Hepatic stellate cell (primary cell): ENCODE results near the gene RAN.
"Not testable (repeated sequence)": the region's sequence is repeated elsewhere in the genome, so short reads cannot be mapped to it uniquely, and the experiment has no call there.

Experiments used
- DNase-seq: peaks from one replicate; pipeline ENCODE4 v3.0.0; 2011; ENCODE audit warnings: low spot score

RAN gene

DNA sequence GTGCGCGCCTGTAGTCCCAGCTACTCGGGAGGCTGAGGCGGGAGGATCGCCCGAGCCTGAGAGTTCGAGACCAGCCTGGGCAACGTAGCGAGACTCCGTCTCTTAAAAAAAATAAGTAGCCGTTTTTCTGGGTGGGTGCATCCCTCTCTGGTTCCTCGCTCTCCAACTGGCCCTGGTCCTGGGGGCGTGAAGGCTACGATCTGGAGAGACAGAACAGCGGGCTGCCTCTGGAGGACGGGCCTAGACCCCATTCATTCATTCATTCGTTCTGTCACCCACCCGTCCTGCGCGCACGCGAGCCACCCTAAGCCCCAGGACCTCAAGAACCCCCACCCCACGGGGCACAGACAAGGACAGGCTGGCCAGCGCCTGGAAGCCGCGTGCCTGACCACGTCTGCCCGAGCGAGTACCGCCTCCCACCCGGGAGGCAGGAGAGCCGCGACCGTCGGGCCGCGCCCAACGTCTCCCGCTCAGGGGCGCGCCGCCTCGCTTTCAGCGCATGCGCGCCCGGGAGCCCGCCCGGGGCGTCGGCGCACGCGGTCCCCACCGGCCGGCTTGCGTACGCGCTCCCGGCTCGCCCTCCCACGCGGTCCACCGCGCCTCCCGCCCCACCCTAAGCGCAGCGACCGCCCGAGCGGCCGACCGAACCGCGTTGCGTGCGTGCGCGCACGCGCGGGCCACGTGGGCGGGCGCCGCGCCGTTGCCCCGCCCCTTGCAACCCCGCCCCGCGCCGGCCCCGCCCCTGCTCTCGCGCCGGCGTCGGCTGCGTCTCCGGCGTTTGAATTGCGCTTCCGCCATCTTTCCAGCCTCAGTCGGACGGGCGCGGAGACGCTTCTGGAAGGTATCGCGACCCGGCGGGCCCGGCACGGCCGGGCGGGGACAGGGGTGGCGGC lies at the start of gene RAN:
TSS of gene RAN (plus strand) at position 781 of the 893 bp plus-strand sequence. CDS start 528 bp downstream, outside the sequence.
- peak; percentile 99 for DNase-seq

DNA sequence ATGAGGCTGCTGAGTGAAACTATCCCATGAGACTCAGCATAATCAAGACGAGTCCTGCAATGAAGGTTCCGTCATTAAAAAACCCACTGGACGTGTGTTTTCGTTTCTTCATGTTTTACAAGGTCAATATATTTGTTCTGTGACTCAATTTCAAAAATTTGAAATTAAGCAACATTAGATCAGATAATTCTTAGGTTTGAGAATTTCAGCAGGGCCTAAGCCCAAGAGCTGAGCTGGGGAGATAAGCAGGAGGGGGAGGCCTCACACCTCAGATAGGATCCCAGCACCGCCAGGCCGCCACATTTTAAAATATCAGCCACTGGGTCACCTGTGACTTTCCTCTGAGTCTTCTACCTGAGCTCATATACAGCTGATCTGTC lies 46.1 kb upstream of the RAN start:
- DNase-seq, result no peak

DNA sequence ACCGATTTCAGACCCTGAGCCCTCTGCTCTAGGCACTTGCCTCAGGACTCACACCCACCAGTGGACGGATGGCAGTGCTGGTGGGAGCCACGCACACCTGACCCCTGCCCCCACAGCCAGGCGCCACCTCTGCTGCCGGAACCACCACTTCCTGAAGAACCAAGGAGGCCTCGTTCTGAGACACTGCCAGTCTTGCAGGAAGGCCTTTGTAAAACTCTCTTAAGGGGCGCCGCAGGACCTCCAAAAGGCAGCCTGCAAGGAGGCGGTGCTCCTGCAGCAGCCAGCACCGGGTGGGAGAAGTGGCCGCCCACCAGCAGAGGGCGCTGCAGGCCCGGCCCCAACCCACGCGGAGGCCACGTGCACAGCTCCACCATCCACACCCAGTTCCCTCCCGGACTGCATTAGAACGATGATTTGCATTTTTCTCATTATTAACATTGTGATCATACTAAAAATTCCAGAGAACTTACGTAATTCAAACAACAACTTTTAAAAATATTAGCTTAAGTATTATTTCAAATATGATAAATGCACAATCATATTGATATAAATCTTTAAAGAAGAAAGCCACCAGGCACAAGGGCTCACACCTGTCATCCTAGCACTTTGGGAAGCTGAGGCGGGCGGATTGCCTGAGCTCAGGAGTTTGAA lies 45.6 kb upstream of the RAN start:
- DNase-seq, result peak; percentile 92

DNA sequence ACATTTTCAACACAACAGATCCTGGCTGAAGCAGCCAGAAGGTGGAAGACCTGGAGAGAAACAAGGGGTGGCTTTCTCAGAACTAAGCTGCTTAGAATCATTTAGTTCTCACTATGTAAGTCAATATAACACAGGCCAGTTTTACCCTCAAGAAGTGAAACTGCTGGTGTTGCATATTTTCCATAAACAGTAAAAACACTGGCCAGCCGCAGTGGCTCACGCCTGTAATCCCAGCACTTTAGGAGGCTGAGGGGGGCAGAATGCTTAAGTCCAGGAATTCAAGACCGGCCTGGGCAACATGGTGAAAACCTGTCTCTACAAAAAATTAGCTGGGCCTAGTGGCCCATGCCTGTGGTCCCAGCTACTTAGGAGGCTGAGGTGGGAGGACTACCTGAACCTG lies 44.4 kb upstream of the RAN start:
- no peak for DNase-seq

DNA sequence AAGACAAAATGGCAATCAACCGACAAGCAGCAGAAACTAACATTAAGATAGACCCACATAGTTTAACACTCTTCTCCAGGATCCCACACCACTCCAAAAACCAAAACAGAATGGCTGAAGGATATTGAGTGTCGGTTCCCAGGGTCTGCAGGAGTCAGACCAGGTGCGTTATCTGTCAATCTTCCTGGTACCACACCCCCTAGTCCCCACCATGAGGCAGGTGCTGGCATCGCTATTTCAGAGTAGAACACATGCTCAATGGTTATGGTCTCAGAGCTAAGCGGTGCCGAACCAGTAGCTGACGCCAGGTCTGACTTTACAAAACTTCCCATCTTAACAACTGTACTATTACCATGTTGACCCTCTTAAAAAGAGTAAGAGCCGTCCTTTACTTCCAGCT lies 43.0 kb upstream of the RAN start:
- no peak for DNase-seq

DNA sequence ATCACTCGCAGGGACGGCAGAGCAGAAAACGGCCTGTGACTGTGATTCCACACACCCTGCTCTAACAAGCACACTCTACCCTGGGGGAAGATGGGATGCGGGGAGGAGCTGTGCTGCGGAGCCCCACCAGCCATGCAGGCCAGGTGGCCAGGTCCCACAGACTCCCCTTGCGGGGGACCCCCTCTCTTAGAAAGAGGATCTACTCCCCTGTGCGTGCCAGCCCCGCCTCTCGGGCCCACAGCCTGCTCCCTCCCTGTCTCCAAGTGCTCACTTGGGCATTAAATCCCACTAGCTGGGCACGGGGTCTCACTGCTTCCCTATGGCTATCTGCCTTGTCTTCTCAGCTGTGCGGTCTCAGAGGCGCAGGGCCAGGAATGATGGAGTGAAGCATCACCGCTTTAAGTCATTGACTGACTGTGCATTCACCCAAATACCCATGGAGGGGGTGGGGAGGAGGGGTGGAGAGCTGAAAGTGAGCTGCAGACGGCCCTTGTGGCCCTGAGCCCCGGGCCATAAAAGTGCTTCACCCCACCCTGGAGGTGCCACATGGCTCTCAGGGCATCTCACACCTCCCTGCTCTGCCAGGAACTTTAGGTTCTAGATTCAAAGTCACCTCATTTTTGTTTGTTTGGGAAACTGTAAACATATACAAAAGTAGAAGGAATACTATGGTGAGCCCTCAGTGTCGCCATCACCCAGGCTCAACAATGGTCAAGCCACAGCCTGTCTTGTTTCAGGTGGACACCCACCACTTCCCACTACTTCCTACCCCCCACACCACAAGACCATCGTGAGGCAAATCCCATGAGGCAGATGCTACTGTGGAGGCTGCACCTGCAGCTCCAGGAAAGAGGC lies 42.2 kb upstream of the RAN start:
- DNase-seq, result no peak

DNA sequence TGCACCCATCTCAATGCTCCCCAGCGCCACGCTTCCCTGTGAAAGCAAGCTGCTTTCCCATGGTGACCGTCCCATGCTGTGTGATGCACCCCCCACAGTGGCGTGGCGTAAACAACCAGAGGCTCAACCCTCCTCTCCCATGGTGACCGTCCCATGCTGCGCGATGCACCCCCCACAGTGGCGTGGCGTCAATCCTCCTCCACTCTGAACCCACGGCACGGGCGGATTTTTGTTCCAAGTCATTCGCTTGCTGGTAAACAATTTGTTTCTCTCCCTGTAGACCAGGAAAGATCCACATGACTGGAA lies 41.7 kb upstream of the RAN start:
- no peak for DNase-seq

DNA sequence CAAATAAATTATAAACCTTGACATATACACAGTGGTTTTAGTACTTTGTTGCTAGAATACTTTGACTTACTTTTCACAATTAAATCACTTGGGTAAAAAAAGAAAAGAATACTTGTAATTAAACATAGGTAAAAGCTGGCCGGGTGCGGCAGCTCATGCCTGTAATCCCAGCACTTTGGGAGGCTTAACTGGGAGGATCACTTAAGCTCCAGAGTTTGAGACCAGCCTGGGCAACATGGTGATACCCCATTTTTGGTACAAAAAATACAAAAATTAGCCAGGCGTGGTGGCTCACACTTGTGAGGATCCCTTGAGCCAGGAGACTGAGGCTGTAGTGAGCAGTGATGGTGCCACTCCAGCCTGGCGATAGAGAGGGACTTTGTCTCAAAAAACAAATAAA lies 40.6 kb upstream of the RAN start:
- no peak for DNase-seq

DNA sequence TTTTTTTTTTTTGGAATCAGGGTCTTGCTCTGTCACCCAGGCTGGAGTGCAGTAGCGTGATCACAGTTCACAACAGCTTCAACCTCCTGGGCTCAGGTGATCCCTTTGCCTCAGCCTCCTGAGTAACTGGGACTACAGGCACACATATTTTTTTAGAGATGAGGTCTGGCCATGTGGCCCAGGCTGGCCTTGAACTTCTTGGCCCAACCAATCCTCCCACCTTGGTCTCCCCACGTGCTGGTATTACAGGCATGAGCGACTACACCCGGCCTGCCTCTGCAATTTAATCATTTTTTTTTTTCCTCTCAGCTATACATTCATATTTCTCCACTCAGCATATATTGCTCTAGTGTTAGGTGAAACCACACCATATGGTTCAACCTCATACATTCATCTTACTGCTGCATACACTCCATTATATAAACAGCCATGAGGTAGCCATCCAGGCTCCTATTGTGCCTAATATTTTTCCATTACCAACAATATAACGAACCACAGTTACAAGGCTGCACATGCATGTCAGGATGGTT lies 39.9 kb upstream of the RAN start:
- no peak for DNase-seq

DNA sequence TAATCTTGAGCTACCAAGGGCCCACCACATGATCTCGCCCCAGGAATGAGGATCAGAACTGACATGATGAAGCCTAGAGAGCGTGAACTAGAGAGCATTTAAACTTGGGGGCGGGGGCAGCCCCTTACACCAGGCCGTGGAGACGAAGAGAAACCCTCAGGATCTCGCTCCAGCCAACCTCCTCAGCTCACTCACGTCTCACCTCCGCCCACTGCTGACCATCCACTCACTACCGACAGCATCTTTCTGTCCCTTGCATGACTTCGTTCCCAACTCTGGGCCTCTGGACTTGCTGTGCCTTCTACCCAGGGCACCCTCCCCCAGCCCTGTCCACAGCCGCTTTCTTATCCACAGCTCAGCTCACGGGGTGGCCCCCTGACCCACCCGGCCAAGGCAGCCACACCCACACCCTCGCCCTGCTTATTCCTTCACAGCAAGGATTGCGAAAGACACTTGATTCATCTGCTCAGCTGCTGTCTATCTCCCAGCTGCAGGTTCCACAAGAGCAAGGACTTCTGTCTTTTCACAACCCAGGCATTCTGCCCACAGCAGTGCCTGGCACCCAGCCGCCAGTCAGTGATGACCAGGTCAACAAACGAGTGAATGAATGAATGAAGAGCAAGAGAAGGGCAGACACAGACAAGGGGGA lies 39.2 kb upstream of the RAN start:
- peak; percentile 29 for DNase-seq

DNA sequence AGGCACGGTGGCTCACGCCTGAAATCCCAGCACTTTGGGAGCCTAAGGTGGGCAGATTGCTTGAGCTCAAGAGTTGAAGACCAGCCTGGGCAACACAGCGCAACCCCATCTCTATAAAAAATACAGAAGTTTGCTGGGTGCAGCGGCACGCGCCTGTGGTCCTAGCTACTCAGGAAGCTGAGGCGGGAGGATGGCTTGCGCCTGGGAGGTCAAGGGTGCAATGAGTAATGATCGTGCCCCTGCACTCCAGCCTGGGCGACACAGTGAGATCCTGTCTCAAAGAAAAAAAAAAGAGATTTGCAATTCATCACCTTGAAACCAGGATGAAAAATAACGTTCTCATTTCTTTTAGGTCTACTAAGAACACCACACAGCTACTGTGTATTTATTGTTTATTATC lies 36.9 kb upstream of the RAN start:
- no peak for DNase-seq

DNA sequence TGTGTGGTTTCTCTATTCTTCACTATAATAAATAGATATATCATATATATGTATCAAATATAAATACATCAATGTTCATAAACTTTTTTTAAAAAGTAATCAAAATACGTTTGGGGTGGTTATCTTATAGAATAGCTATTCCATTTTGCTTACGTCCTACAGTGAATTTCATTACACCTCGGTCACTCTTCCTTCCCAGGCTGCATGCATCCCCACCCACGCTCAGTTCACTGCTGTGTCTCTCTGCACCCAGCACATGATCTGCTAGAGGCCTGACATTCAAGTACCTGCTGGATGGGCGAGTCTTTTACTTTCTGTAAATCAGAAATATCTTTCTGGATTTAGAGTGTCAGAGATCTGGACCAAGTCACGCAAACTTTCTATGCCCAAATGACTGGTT lies 36.4 kb upstream of the RAN start:
- DNase-seq, result no peak

DNA sequence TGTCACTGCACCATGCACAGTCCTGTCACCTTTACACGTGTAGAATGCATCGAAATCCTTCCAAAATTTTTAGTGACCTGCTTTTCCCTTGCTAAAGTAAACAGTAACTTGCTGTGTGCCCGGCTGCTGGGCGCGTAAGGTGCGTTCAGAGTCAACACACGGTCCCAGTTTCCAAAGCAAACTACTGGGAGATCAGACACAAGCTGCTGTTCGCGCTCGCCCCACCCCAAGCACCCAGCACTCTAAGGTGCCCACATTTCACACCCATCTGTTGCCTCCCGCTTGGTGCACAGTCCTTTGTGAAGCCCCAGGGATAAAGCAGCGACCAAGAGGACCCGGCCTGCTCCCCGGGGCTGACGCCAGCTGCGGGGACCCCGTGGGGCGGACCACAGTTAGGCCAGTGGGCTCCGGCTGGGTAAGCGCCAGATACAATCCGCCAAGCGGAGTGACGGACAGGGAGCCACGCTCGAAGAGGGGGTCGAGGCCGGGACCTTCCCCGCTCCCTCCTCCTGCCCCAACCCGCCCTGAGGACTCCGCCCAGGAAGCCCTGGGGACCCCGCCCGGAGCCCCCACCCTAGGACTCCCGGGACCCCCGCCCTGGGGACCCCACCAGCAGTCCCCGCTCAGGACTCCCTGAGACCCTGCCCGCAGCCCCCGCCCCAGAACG lies 33.4 kb upstream of the RAN start:
- peak; percentile 39 for DNase-seq

DNA sequence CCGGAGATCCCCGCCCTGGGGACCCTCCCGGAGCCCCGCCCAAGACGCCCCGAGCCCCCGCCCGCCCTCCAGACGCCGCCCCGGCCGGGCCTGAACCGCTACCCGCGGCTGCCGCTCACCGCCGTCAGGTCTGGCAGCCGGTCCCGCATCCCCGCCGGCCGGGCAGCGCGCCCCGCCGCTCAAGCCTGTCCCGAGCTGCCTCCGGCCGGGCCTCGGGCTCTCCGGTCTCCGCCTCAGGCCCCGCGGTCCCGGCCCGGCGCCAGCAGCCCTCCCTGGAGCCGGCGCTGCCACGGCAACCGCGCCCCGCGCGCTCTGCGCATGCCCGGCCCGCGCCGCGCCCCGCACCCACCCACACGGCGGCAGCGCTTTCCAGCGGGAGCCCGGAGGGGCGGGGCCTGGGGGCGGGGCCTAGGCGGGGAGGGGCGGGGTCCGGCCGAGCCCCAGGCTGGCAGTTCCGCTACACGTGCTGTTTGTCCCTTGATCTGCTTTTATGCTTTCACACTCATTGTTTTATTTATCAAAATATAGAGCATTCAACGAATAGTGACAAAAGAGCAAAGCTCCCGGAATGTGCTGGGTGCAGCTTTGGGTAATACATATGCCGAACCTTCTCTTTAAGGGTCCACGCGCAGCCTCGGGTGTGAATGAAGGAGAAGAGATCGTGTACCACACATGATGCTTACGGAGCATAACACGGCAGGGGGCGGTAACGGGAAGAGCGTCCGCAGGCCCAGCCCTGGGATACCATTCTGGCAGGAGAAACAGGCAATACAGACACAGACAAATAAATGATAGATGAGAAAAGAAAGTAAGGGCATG lies 32.7 kb upstream of the RAN start, which contains the start of gene STX2:
TSS of gene STX2 (minus strand) at position 300 of the 819 bp plus-strand sequence. CDS start at position 149, 151 bp downstream.
- peak; percentile 95 for DNase-seq

DNA sequence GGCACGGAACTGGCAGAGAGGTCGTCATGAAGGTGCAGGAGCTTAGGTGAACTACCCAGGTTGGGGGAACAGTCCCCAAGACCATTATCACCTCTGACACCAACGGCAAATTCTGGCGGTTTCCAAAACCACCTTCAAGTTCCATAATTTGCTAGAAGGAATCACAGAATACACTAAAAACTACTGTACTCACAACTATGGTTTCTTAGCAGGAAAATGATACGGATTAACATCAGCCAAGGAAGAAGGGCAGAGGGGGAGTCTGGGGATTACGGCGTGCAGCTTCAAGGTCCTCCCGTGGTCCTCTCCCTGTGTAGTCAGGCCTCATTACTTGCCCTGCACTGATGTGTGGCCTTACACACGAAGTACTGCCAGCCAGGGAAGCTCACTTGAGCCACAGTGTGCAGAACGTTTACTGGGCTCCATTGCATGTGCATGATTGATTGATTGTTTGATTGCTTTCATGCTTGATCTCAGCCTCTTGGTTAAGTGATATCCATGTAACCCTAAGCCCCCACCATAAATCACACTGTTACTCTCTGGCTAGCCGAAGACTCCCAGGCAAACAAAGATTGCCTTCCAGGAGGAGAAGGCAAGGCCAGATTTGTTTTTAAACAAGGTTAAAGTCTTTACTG lies 32.0 kb upstream of the RAN start:
- no peak for DNase-seq

DNA sequence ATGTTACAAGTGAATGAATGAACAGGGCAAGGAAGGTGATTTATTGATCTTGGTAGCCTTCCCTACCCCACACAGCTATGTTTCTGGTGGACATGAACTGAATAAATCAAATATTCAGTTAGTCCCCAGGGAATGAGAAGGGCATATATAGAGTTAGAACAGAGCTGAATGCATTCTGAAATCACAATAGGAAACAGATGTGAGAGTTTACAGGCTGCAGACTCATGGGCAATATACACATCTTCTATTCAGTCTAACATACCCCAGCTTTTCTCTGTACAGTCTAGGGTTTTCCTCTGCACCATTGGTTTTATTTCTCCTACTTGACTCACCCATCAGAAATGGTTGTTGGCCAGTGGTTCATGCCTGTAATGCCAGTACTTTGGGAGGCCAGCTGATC lies 25.5 kb upstream of the RAN start:
- no peak for DNase-seq

DNA sequence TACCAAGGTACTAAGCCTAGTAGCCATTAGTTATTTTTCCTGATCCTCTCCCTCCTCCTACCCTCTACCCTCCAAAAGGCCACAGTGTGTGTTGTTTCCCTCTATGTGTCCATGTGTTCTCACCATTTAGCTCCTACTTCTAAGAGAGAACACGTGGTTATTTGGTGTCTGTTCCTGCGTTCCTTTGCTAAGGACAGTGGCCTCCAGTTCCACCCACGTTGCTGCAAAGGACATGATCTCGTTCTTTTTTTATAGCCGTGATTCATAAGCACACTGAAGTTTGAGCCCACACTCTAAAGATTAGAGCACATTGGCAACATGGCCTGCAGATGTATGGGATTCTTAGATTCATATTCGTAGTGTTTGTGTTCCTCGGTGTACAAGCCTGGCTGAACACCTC lies 24.8 kb upstream of the RAN start:
- DNase-seq, result no peak

DNA sequence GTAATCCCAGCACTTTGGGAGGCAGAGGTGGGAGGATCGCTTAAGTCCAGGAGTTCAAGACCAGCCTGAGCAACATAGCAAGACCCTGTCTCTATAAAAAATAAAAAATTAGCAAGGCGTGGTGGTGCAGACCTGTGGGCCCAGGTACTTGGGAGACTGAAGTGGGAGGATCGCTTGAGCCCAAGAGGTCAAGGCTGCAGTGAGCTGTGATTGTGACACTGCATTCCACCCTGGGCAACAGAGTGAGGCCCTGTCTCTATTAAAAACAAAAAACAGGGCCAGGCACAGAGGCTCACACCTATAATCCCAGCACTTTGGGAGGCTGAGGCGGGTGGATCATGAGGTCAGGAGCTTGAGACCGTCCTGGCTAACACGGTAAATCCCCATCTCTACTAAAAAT lies 23.8 kb upstream of the RAN start:
- not testable (repeated sequence) for DNase-seq

DNA sequence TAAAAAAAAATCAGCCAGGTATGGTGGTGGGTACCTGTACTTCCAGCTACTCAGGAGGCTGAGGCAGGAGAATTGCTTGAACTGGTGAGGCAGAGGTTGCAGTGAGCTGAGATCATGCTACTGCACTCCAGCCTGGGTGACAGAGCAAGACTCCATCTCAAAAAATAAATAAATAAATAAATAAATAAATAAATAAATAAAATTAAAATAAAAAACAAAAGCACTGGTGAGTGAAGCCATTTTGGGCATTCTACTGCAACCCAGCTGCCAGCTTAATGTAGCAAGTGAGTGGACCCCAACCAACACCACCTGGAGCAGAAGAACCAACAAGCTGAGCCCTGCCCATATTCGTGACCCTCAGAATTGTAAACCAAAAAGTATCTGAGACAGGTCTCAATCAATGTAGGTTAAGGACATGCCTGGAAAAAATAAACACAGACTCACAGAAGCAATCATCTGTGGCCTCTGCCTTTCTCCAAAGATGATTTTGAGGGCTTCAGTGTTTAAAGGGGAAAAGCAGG lies 23.0 kb upstream of the RAN start:
- not testable (repeated sequence) for DNase-seq
